ENCODE data around the gene MED15.

The MED15 gene

GRCh38 chr22:20514658-20515406, 7.4 kb downstream of the MED15 start:
- no peak overlapping the region for H3K4me3 ChIP-seq (ENCODE audit: low read depth, low read length)
- no peak overlapping the region for H3K27ac ChIP-seq (ENCODE audit: low read depth, low read length)

DNA sequence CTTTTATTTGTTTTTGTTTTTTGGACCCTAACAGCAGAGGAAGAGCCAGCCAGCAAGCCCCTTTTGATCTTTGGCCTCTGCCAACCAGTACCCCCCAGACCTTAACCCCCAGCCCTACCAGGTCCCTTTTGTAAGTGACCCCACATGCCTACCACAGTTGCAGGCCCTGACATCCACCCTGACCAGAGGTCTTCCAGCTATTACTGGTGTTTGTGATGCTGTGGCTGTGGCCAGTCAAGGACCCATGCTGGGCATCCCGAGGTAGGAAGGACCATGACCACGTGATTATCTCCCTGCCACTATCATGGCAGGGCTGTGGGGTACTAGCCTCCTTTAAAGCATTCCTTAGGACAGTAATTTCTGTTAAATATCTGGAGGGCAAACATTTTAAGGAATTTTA, 9.0 kb downstream of the MED15 start:
- Histone ChIP-seq H3K27ac (ENCODE audit: low read depth, low read length) (no peak overlapping the region), H3K36me3 (ENCODE audit: control insufficient read depth, insufficient read depth, low read length) (peaks cover 38% of the 10 kb centered on the region), H3K4me1 (ENCODE audit: control insufficient read depth, insufficient read depth, low read length) (no peaks in the 10 kb centered on the region; the same call in 1 of the 2 replicates)

More at GRCh38 chr22:20514658-20515406, 7.4 kb downstream of the MED15 start:
- Histone ChIP-seq H3K9me3 (ENCODE audit: control insufficient read depth, insufficient read depth, low read depth, low read length) (no peaks in the 10 kb centered on the region), H3K4me1 (ENCODE audit: control insufficient read depth, insufficient read depth, low read length) (peaks cover 13% of the 10 kb centered on the region), H3K27me3 (ENCODE audit: control insufficient read depth, insufficient read depth, low read length) (no peaks in the 10 kb centered on the region), H3K9ac (ENCODE audit: low read length) (no peak overlapping the region), H3K36me3 (ENCODE audit: control insufficient read depth, insufficient read depth, low read length) (peaks cover 29% of the 10 kb centered on the region)

DNA sequence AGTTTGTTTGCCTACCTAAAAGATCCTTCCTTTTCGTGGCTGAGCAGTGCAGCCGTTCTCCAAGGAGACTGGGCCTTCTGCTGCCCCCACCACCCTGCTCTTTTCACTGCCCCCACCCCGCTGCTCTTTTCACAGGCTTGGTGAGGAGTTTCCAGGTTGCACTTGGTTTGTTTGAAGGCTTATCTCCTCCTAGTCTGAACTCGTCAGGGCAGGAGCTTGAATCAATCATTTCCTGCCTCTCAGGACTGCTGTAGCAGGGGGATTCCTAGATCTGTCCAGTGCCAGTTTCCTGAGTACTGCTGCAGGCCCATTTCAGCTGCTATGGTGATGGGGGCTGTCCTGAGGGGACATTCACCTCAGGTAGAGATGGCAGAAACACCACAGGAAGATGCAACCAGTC, 10.0 kb downstream of the MED15 start:
- Histone ChIP-seq H3K36me3 (ENCODE audit: control insufficient read depth, insufficient read depth, low read length) (peaks cover 46% of the 10 kb centered on the region), H3K9ac (ENCODE audit: low read length) (no peak overlapping the region), H3K4me1 (ENCODE audit: control insufficient read depth, insufficient read depth, low read length) (peaks cover under 1% of the 10 kb centered on the region; the same call in 1 of the 2 replicates), H3K4me3 (ENCODE audit: low read depth, low read length) (no peak overlapping the region), H3K9me3 (ENCODE audit: control insufficient read depth, insufficient read depth, low read depth, low read length) (no peaks in the 10 kb centered on the region), H3K27ac (ENCODE audit: low read depth, low read length) (no peak overlapping the region), H3K27me3 (ENCODE audit: control insufficient read depth, insufficient read depth, low read length) (no peaks in the 10 kb centered on the region)

More for the DNA sequence above, 9.0 kb downstream of the MED15 start:
- H3K4me3 ChIP-seq (ENCODE audit: low read depth, low read length): no peak overlapping the region
- no peaks in the 10 kb centered on the region for H3K9me3 ChIP-seq (ENCODE audit: control insufficient read depth, insufficient read depth, low read depth, low read length)
- H3K9ac ChIP-seq (ENCODE audit: low read length): no peak overlapping the region
- no peaks in the 10 kb centered on the region for H3K27me3 ChIP-seq (ENCODE audit: control insufficient read depth, insufficient read depth, low read length)

- Histone ChIP-seq H3K9ac (ENCODE audit: low read length) (no peak overlapping the region), H3K36me3 (ENCODE audit: control insufficient read depth, insufficient read depth, low read length) (peaks cover 49% of the 10 kb centered on the region), H3K4me1 (ENCODE audit: control insufficient read depth, insufficient read depth, low read length) (peaks cover 7% of the 10 kb centered on the region; the same call in 1 of the 2 replicates), H3K4me3 (ENCODE audit: low read depth, low read length) (no peak overlapping the region), H3K9me3 (ENCODE audit: control insufficient read depth, insufficient read depth, low read depth, low read length) (no peaks in the 10 kb centered on the region), H3K27ac (ENCODE audit: low read depth, low read length) (no peak overlapping the region), H3K27me3 (ENCODE audit: control insufficient read depth, insufficient read depth, low read length) (no peaks in the 10 kb centered on the region)
These were observed 10.6 kb downstream of the MED15 start for GRCh38 chr22:20517841-20518592.

DNA sequence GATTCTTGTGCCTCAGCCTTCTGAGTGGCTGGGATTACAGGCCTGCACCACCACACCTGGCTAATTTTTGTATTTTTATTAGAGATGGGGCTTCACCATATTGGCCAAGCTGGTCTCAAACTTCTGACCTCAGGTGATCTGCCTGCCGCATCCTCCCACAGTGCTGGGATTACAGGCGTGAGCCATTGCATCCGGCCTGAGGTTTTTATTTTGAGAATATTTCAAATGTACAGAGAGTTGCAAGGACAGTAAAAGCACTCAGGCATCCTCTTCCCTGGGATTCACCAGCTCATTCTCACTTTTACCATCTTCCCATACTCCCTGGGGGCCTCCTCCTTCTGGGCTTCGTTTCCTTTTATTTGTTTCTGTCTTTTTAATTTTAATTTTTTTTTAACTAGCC, 12.1 kb downstream of the MED15 start:
- Histone ChIP-seq H3K9ac (ENCODE audit: low read length) (no peak overlapping the region), H3K36me3 (ENCODE audit: control insufficient read depth, insufficient read depth, low read length) (peaks cover 42% of the 10 kb centered on the region), H3K4me1 (ENCODE audit: control insufficient read depth, insufficient read depth, low read length) (peaks cover 17% of the 10 kb centered on the region; the same call in 1 of the 2 replicates), H3K4me3 (ENCODE audit: low read depth, low read length) (no peak overlapping the region), H3K27me3 (ENCODE audit: control insufficient read depth, insufficient read depth, low read length) (no peaks in the 10 kb centered on the region), H3K9me3 (ENCODE audit: control insufficient read depth, insufficient read depth, low read depth, low read length) (no peaks in the 10 kb centered on the region), H3K27ac (ENCODE audit: low read depth, low read length) (no peak overlapping the region)

- H3K27ac ChIP-seq (ENCODE audit: low read depth, low read length): no peak overlapping the region
- H3K9ac ChIP-seq (ENCODE audit: low read length): no peak overlapping the region
- peaks cover 17% of the 10 kb centered on the region; the same call in 1 of the 2 replicates for H3K4me1 ChIP-seq (ENCODE audit: control insufficient read depth, insufficient read depth, low read length)
- H3K9me3 ChIP-seq (ENCODE audit: control insufficient read depth, insufficient read depth, low read depth, low read length): no peaks in the 10 kb centered on the region
- H3K36me3 ChIP-seq (ENCODE audit: control insufficient read depth, insufficient read depth, low read length): peaks cover 38% of the 10 kb centered on the region
- H3K27me3 ChIP-seq (ENCODE audit: control insufficient read depth, insufficient read depth, low read length): no peaks in the 10 kb centered on the region
- H3K4me3 ChIP-seq (ENCODE audit: low read depth, low read length): no peak overlapping the region
These were observed 12.7 kb downstream of the MED15 start for GRCh38 chr22:20520093-20520511.

- Histone ChIP-seq H3K36me3 (ENCODE audit: control insufficient read depth, insufficient read depth, low read length) (peaks cover 38% of the 10 kb centered on the region), H3K9me3 (ENCODE audit: control insufficient read depth, insufficient read depth, low read depth, low read length) (no peaks in the 10 kb centered on the region), H3K4me1 (ENCODE audit: control insufficient read depth, insufficient read depth, low read length) (peaks cover 17% of the 10 kb centered on the region; the same call in 1 of the 2 replicates), H3K9ac (ENCODE audit: low read length) (no peak overlapping the region), H3K27me3 (ENCODE audit: control insufficient read depth, insufficient read depth, low read length) (no peaks in the 10 kb centered on the region), H3K4me3 (ENCODE audit: low read depth, low read length) (no peak overlapping the region), H3K27ac (ENCODE audit: low read depth, low read length) (no peak overlapping the region)
These were observed 15.0 kb downstream of the MED15 start for GRCh38 chr22:20522134-20523004.

DNA sequence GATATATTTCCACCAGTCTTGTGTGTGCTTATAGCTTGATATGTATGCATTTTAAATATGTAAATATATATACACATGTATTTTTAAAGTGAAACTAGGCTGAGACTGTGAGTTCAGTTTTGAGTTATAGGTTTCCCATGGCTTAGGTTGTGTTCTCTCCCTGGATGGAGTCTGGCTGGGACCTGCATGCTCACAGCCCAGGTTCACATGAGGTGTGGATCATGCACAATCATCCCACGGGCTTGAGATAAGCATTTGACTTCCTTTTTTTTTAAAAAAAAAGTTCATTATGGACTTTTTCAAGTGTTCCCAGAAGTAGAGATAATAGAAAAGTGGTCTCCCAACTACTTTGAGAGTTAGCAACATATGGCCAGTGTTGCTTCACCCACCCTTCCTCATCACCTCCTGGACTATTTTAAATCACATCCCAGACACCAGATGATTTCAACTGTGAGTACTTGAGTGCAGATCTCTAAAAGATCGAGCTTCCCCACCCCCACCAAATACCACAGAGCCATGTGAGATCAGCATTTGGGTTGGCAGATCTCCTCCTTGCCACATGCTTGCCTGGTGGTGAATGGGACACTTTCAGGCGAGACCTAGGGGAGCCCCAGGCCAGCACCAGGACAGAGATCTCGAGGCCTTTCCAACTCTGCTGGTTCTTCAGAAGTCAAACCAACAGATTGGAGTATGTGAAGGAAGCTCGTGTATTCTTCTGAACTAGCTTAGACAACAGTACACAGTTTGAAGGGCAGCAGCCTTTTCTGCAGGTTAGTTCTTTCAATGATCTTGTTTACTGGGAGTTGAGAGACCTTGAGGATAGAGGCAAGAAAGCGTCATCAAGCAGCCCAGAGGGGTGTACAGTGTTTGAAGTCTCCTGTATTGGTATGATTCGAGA, 15.9 kb downstream of the MED15 start:
- Histone ChIP-seq H3K27ac (ENCODE audit: low read depth, low read length) (0 out of 2 replicates have a peak overlapping the region, but pooled peaks have one; percentile 32), H3K4me1 (ENCODE audit: control insufficient read depth, insufficient read depth, low read length) (peaks cover 17% of the 10 kb centered on the region; the same call in 1 of the 2 replicates), H3K9me3 (ENCODE audit: control insufficient read depth, insufficient read depth, low read depth, low read length) (peaks cover 3% of the 10 kb centered on the region)

DNA sequence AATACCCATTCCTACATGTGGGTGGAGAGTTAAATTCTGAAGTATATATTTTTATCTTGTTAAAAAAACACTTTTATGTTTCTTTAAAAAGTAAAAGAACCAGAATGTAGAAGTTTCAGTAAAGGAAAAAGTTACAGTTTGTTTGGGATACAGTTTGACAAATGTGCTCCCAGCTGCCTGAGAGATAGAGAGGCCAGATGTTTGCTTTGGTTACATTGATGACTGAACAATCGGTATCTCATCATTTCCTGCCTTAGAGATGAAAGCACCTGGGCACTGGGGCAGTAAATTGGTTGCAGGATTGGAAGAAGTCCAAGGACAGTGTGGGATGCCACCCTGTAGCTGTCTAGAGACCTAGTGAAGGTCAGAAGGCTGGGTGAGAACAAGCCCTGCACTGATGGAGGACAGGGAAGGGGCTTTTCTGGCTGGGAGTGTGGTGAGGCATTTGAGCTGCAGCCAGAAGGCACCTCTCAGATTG, 16.6 kb downstream of the MED15 start:
- Histone ChIP-seq H3K4me1 (ENCODE audit: control insufficient read depth, insufficient read depth, low read length) (peaks cover 17% of the 10 kb centered on the region; the same call in 1 of the 2 replicates), H3K27me3 (ENCODE audit: control insufficient read depth, insufficient read depth, low read length) (no peaks in the 10 kb centered on the region), H3K27ac (ENCODE audit: low read depth, low read length) (no peak overlapping the region), H3K4me3 (ENCODE audit: low read depth, low read length) (no peak overlapping the region), H3K9me3 (ENCODE audit: control insufficient read depth, insufficient read depth, low read depth, low read length) (peaks cover 3% of the 10 kb centered on the region), H3K9ac (ENCODE audit: low read length) (no peak overlapping the region), H3K36me3 (ENCODE audit: control insufficient read depth, insufficient read depth, low read length) (peaks cover 38% of the 10 kb centered on the region)

More for the DNA sequence above, 15.9 kb downstream of the MED15 start:
- peaks cover 37% of the 10 kb centered on the region for H3K36me3 ChIP-seq (ENCODE audit: control insufficient read depth, insufficient read depth, low read length)
- no peak overlapping the region for H3K4me3 ChIP-seq (ENCODE audit: low read depth, low read length)
- no peak overlapping the region for H3K9ac ChIP-seq (ENCODE audit: low read length)
- no peaks in the 10 kb centered on the region for H3K27me3 ChIP-seq (ENCODE audit: control insufficient read depth, insufficient read depth, low read length)

- Histone ChIP-seq H3K4me1 (ENCODE audit: control insufficient read depth, insufficient read depth, low read length) (peaks cover 18% of the 10 kb centered on the region; the same call in 1 of the 2 replicates), H3K27ac (ENCODE audit: low read depth, low read length) (no peak overlapping the region), H3K27me3 (ENCODE audit: control insufficient read depth, insufficient read depth, low read length) (no peaks in the 10 kb centered on the region), H3K9me3 (ENCODE audit: control insufficient read depth, insufficient read depth, low read depth, low read length) (peaks cover 3% of the 10 kb centered on the region), H3K36me3 (ENCODE audit: control insufficient read depth, insufficient read depth, low read length) (peaks cover 29% of the 10 kb centered on the region), H3K9ac (ENCODE audit: low read length) (no peak overlapping the region), H3K4me3 (ENCODE audit: low read depth, low read length) (no peak overlapping the region)
These were observed 17.6 kb downstream of the MED15 start for GRCh38 chr22:20525048-20525447.

Data from HUES6 (cell line).